Measurements from ENCODE around the gene L3MBTL4.

- TF ChIP-seq POLR2A (IDR thresholded peaks at IDR 0.05) (no peak), CTCF (IDR thresholded peaks at IDR 0.05 in 8 of 11, conservative IDR thresholded peaks at IDR 0.05 in 3 of 11) (no peak)
Measured at GRCh38 chr18:6139007-6139406, 275.7 kb downstream of the L3MBTL4 start.

Measured in spleen (tissue), 7 donors.